NCI-H146 (cell line): ENCODE measurements around the gene FSTL5.

Experiments
- DNase-seq: peaks from one replicate; lab custom pipeline; 2025; lab: John Stamatoyannopoulos, UW

The FSTL5 gene

DNA sequence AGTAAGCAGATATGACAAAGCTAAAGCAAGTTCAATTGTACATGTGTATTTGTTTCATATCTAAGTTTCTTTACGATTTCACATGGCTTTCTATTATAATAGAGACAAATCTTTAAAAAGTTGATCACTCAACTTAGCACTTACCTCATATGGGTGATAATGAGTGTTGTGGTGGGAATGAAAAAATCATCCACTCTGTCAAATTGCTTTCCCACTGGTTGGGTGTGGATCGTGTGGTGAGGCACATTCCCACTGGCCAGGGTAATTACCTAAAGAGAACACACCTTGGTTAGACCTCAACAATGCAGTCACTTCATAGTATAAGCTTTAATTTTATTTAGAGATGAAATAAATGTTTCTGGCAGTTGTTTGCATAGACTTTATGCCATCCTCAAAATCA is 708.9 kb downstream of the FSTL5 start:
- DNase-seq, result no peak

DNA sequence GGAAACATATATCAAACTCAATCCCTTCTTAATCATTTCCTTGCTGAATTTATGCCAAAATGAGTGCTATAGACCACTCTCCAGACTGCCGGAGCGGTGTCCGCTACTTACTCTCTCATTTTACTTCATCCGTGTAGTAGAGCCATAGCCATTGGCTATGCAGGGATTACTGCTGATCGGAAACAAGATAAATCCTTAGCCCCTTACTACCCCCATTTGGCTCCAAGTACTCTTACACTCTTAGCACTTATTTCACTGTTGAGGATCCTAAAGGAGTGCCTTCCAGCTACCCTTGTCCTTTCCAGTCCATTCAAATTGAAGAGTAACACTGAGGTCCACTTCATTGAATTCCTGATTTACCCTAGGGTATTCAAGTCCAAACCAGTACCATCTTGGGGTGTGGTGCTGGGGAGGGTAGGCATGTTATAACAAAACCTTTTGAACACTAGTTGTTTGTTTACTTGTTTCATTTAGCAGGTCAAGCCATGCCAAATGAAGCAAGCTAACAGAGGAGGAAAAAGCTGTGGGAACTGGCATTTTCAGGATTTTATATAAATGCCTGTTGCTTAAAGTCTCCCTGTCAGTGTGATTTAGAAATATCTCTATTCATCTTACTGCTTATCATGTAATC is 715.1 kb downstream of the FSTL5 start:
- no peak for DNase-seq

DNA sequence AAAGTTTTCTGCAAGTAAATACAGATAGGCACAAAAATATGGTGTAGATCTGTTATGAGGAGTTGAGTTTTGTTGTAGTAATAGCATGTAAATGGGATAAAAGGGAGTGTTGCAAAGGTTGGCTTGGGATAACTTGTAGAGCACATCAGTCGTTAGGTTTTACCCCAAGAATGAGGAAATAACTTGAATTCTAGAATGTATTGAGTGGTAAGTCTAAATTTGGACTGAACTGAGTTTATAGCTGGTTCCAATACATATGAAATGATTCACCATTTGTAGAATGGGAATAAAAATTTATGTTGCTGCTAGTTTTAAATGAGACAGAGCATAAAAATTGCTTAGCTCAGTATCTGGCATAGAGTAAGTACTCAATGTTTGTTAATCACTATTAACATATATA is 719.2 kb downstream of the FSTL5 start:
- no peak for DNase-seq

DNA sequence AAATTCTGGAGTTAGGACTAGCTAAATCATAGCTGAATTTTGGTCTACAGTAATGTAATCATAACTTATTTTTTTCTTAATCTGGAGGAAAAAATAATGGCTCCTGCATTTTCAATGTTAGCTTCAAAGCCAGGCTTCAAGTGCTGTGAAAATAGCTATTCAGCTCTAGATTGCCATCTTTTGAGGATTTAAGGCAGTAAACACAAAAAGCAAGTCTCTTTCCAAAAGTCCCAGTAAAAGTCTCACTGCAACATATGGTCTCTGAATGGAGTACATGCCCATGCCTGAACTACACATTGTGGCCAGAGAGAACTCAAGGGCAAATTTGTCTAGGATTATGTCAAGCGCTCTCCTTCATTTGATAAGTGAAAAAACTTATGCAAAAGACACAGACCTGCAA is 720.9 kb downstream of the FSTL5 start:
- DNase-seq, result no peak

DNA sequence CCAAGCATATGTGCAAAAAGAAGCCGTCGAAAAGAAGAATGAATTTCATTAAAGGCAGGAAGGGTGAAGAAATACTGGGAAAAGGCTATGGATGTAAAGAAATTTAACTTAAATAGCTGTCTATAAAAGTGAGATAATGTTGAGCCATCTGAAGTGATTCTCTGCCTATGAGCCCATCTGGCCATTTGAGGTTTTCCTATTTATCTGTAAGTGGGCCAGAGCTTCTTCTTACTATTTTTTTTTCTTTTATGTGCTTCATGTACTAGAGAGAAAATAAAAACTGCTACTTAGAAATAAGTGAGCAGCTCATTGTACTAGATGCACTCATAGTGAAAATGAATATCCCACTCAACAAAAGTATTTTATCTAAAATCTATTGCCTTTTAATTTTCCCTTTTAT is 725.7 kb downstream of the FSTL5 start:
- no peak for DNase-seq

DNA sequence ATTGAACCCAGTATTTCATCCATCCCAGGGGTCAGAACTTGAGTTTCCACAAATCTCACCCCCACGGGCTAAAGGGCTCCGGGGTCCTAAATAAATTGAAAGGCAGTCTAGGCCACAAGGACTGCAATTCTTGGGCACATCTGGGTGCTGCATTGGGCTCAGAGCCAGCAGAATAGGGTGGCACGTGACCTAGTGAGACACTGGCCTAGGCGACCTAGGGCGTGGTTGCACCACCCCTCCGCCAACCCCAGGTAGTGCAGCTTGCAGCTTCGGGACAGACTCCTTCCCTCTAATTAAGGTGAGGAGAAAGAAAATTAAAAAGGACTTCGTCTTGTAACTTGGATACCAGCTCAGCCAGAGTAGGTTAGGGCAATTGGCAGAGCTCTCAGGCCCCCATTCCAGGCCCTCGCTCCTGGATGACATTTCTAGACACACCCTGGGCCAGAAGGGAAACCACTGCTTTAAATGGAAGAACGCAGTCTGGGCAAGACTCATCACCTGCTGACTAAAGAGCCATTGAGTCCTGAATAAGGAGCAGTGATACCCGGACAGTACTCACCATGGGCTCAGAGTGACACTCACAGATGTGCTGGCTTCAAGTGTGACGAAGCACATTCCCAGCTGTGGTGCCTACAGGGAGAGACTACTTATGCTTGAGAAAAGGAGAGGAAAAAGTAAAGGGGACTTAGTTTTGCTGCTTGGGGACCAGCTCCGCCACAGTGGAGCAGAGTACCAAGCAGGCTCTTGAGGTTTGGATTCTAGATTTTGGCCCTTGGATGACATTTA is 735.4 kb downstream of the FSTL5 start:
- DNase-seq, result no peak

DNA sequence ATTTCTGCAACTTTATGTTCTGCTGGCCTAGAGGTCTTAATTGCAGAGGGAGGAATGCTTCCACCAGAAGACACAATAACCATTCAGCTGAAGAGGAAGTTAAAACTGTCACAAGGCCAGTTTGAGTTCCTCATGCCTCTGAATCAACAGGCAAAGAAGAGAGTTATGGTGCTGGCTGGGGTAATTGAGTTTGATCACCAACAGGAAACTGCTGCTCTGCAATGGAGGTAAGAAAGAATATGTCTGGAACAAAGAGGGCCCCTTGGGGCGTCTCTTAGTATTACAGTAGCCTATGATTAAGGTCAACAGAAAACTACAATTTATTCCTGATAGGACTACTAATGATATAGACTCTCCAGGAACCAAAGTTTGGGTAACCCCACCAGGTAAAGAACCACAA is 744.0 kb downstream of the FSTL5 start:
- peak; percentile 2 for DNase-seq

DNA sequence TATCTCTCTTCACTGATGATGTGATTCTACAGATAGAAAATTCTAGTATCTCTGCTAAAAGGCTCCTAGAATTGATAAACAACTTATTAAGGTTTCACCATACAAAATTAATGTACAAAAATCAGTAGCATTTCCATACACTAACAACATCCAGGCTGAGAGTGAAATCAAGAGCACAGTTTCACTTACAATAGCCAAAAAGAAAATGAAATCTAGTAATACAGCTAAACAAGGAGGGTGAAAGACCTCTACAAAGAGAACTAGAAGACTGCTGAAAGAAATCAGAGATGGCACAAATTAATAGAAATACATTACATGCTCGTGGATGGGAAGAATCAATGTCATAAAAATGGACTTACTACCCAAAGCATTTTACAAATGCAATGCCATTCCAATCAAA is 751.9 kb downstream of the FSTL5 start:
- no peak for DNase-seq

DNA sequence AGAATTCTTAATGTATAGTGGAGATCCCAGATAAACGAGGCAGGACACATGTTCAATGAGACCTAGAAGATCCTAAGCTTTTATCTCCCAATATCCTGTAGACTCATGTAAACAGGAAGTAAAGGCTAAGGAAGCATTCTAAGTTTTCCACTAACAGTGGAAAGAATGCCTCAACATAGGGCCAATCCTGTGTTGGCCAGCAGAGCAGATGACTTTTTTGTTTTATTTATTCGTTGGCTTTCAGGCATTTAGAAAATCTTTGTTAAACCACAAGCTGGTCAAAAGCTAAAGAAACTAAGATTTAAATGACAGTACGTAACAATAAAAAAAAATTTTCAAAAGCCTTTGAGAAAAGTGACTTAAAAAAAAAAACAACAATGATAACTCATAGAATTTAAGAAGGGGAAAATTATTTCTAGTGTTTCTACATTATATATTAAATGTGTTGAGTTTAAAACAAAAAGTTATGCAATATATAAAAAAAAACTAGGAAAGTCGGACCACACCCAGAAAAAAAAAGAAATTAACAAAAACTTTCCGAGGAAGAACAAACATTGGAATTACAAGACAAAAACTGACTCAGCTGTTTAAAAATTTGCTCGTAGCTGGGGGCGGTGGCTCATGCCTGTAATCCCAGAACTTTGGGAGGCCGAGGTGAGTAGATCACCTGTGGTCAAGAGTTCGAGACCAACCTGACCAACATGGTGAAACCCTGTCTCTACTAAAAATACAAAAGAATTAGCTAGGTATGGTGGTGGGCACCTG is 759.3 kb downstream of the FSTL5 start:
- no peak for DNase-seq

DNA sequence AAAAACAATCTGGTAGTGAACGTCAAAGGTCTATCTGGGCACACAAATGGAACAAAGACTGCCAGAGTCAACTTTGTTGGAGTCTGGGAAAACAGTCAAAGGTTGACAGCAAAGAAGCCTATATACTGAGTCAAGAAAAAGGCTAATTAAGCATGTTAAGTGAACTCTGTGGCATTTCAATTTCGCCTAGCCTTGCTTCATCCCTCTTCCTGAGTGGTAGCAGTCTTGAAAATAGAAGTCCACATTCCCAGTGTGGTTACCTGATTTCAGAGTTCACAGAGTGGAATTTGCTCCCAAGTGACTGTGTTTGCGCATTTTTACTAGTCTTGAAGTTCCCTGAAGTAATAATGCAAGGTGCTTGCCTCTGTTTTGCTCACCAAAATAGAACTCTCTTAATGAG is 760.0 kb downstream of the FSTL5 start:
- no peak for DNase-seq

DNA sequence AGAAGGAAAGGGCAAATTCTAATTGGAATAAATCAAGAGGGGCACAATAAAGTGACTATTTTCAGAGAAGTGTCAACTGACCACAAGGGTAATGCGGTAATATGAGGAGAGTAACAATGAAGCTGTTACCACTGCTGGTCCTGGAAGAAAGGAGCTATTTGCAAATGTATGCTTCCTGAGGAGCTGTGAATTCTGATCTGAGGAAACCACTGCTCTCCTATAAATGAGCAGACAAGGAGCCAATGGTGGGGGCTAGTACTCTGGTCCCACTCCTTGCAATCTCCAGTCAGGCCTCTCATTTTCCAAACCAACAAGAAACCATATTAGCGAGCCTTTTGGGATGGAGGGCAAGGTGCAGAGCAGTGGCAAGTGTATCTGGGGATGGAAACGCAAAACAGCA is 770.2 kb downstream of the FSTL5 start:
- no peak for DNase-seq

DNA sequence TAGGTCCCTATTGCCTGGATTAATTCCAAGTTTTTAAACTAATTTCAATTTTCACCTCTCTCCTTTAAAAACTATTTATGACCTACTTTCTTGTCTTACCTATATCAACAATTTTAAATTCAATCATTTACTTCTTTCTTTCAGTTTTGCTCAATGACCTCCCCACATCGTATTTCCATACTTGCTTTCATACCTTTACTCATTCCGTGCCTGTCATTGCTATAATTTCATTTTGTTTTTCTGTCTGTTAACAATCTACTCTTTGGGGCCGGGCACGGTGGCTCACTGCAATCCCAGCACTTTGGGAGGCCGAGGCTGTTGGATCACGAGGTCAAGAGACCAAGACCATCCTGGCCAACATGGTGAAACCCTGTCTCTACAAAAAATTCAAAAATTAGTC is 781.1 kb downstream of the FSTL5 start:
- DNase-seq, result no peak

DNA sequence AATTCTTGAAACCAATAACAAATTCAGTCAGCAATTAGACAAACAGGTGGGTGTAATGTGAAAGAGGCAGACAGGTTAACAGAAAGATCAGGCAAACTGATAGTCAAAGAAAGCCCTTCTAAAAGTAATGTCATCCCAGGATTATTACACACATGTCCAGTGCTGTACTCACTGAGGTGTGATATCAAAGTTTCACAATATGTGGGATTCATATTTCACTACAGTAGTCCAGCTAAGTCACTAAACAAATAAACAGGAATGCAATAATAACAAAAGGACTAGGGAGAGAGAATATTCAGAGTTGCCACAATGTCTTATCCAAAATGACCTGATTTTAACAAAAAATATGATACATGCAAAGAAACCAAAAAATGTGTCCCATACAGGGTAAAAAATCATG is 787.5 kb downstream of the FSTL5 start:
- DNase-seq, result no peak

DNA sequence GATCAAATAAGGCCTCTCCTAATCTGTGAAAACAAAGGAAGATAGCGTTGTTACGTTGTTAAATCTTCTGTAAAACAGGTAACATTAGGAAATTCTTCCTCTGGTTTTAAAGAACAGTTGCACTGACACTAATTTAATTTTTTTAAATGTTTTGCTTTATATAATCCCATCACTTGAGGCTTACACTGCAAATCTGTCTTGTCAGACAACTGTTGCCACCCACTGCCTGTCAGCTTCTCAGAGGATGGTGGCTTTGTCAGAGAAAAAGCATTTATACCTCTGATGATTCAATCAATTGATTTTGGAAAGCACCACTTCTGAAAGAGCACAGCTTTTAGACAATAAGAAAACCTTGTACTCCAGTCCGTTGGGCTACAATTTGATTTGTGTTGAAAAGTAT is 799.1 kb downstream of the FSTL5 start:
- no peak for DNase-seq

DNA sequence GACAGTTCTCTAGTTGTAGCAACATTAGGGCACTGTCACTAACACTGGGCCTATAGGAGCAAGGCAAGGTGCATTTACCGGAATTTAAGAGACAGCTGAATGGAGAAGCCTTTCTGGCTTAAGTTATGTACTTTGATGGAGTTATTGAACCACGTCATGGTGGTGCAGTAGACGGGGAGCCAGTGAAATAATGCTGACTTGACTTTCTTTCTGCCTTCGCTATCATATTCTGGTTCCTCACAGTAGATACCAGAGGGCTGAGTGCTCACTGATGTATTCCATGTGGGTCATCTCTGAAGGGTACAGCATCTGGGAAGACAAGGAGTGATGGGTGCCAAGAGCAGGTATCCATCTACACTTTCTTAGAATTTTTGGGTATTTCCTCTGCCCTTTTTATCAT is 802.8 kb downstream of the FSTL5 start:
- no peak for DNase-seq

DNA sequence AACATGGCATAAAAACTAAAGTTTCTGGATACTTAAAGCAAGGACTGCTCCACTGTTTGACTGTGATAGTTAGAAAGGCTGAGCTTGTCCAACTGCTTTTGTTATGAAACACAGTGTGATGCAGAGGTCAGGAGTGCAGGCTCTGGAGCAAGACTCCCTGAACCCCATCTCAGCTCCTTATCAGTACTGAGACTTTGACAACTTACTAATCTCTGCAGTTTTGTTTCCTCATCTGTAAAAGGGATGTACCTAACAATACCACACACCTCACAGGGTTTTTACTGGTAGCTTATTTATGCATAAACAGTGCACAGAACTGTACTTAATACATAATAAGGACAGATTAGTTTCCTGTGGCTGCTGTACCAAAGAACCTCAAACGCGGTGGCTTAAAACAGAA is 804.3 kb downstream of the FSTL5 start:
- DNase-seq, result no peak

DNA sequence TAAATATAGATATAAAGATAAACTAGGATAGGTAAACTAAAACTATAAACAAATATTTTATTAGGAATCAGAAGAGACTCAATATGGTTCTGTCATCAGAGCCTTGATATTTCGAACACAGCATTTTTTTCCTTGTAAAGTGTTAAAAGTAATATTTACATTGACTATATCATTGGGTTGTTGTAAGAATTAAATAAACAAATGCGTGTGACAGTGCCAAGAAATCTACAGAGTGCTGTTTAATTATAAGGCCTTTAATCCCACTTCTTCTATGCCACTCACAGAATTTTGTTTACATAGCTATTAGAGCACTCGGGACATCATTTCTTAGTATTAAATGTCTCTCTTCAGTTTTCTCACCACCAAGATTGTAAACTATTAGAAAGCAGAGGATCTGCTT is 807.4 kb downstream of the FSTL5 start:
- DNase-seq, result no peak

DNA sequence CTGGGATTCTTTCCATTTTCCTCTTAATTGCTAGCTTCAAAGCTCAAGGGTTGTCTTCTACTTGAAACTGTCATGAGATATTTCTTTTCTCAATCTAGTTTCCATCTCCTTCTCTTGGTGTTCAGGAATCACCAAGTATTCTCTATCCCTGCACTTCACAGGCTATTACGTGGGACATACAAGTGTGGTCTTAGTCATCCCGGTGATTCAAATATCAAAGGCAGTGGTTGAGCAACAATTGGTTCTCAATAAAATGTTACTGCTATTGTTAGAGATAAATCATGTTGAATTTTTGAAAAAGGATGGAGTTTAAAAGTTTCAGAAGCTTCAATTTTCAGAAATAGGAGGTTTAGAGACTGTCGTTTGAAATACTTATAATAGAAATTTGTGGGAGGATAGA is 812.9 kb downstream of the FSTL5 start:
- DNase-seq, result no peak

DNA sequence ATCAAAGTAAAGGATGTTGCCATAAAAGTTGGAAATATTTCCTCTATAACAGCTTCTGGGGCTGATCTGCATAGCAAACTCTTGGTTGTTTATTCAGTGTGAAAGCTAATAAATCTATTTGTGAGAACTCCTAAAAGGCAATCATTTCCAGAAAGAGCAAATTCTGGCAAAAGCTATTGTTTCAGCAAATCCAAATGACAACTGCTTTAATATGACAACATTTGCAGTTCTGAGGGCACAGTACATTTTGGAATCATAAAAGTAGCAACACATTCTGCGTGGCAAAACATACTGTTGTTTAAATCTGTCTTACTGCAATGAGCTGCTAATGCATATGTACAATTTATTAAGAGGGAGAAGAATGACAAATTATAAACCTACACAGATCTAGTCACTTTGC is 818.1 kb downstream of the FSTL5 start:
- DNase-seq, result no peak

DNA sequence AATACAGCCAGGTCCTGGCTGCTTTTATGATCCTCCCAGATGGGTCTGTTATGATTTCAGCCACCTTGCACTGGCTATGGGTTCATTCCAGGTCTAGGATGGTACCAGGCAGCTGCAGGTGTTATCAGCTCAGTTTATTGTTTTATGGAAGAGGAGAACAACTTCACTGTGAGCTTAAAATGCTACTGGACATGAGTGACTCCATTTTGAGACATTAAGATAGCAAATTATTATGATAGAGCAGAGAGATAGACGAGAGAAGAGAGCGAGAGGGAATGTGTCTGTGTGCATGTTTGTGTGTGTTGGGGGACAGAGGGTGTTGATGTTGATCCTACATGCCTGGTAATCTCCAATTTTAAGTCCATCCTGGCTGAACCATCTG is 820.2 kb downstream of the FSTL5 start:
- DNase-seq, result no peak

DNA sequence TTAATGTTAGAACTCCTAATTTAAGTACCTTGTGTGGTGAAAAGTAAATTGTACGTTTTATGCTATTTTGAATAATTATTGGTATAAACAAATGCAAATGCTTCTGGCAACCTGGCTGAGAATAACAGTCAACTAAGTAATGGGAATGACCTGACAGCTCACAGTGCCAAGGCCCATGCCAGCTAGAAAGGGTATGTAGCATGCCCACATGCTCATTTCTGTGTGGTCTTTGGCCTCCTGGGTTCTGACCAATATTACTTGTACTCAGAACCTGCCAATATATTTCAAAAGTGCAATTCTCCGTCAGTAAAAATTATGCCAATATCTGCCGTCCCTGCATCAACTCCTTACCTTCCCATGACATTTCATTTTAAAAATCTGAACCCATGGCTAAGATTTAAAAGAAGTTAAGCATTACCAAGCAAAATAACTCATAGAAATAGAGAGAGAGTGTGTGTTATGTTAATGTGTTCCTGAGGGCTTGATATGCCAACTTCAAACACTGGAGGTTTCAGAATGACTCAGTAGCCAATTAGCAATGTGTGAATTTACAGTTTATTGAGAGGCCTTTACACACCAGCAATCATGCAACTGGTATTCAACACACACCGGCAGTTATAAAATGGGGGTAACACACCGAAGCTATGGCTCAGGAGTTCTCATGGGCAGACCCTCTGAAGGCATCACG is 820.8 kb downstream of the FSTL5 start:
- DNase-seq, result no peak

DNA sequence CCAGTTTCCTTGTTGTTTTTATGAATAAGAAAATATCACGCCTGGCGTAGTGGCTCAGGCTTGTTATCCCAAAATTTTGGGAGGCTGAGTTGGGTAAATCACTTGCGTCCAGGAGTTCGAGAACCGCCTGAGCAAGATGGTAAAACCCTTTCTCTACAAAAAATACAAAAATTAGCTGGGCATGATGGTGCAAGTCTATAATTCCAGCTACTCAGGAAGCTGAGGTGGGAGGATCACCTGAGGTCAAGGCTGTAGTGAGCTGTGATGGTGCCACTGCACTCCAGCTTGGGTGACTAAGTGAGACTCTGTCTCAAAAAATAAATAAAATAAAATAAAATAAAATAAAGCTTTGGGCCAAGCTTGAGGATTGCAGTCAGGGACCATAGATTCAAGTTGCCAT is 827.2 kb downstream of the FSTL5 start:
- no peak for DNase-seq

DNA sequence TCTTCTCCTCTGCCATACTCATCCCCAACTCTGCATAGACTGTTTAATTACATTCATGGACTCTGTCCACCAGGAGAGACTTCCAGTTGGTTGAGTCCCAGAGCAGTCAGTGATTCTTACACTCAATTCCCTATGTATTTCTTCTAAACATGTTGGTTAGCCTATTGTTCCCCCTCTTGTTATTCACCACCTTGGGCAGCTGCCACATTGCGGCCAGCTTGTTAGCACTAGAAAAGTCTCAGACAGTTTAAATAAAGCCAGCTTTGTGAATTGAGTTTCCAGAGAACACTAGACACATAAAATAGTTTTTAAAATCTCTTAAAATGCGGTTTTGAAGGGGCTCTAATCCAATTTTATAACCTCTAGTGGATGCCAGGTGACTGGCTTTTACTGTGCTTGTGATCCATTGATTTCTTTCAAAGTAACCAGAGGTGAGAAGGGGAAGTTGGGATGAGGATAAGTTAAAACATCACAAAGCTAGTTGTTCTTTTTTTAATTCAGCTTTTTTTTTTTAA is 827.7 kb downstream of the FSTL5 start:
- no peak for DNase-seq
